GM18526 (cell line): ENCODE results near the gene FN1.

Experiments
- POLR2A ChIP-seq: IDR thresholded peaks from 3 replicates; pipeline ENCODE4 v1.6.1; 2011; ENCODE audit not compliant: insufficient read length; ENCODE audit errors: extremely low read depth

FN1 gene

DNA sequence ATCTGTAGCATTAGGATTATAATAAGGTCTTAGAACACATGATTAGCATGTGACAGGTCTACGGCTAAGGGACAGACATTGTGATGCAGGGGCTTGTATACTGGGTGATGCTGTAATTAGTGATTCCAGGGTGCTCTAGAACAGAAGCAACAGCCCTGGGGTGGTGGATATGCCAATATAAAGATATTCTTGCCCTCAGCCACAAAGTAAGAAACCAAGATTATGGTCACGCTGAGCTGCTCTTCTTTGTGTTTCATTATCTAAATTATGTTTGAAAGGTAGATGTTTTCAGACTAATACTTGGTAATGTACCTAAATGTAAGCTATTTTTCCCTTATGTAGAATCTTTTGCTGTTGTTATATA, 45.3 kb downstream of the FN1 start:
- TF ChIP-seq POLR2A, result no peak

GRCh38 chr2:215388002-215388728, 47.7 kb downstream of the FN1 start:
- no peak for TF ChIP-seq POLR2A

- TF ChIP-seq POLR2A, result no peak
Observed at GRCh38 chr2:215386566-215386965, 49.3 kb downstream of the FN1 start.

GRCh38 chr2:215384710-215385109, 51.2 kb downstream of the FN1 start:
- no peak for TF ChIP-seq POLR2A

DNA sequence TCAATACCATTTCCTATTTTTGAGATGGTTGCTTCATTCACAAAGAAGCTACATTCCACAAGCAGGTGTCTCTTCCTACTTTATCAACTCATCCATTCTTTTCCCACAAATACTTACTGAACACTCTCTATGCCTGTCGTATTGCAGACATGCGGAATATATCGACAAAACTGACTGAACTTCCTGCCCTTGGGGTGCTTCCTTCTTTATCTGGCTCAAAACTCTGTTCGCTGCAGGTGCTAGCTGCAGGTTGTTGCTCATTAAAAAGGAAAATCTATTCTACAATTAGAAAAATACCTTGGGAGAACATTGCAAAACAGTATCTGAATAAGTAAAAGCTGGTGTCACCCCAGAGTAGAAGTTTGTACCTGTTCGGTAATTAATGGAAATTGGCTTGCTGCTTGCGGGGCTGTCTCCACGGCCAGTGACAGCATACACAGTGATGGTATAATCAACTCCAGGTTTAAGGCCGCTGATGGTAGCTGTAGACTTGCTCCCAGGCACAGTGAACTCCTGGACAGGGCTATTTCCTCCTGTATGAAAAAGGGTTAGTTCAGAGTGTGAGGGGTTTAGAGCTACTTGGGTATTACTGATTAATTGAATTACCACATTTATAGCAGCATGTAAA, 52.1 kb downstream of the FN1 start:
- TF ChIP-seq POLR2A, result no peak

- no peak for TF ChIP-seq POLR2A
Observed at GRCh38 chr2:215382480-215382879, 53.4 kb downstream of the FN1 start.

GRCh38 chr2:215382011-215382410, 53.9 kb downstream of the FN1 start:
- TF ChIP-seq POLR2A, result no peak

DNA sequence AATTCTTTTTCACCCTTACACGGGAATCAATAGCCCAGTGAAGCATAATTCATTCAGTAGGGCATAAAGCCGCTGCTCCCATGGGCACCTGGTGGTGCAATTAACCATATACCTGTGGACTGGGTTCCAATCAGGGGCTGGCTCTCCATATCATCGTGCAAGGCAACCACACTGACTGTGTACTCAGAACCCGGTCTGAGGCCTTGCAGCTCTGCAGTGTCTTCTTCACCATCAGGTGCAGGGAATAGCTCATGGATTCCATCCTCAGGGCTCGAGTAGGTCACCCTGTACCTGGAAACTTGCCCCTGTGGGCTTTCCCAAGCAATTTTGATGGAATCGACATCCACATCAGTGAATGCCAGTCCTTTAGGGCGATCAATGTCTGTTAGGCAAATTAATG, 55.2 kb downstream of the FN1 start:
- TF ChIP-seq POLR2A, result no peak

DNA sequence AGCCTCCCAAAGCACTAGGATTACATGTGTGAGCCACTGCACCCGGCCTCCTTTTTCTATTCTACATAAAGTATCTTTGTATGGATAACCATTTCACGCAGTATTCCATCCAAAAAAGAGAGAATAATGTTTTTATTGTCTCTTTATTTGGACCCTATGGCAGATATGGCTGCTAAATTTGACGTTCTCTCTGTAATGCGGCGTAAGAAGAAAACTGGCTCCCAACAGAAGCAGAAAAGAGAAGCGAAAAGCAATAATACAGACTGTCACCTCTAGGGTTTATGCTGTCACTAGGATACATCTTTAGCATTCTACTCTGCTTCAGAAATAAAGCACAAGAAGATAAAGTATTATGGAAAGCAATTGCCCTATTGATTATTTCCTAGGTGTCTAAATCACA, 55.9 kb downstream of the FN1 start:
- TF ChIP-seq POLR2A, result no peak

DNA sequence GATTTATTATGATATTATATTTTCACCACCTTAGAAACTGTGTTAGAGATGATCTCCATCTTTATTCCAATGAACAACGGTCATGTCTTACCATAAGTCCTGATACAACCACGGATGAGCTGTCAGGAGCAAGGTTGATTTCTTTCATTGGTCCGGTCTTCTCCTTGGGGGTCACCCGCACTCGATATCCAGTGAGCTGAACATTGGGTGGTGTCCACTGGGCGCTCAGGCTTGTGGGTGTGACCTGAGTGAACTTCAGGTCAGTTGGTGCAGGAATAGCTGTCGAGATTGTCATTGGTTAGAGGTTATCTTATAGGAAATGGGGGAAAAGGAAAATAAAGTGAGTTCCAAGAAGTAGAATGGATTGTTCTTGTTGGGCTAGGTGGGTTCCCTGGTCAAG, 56.8 kb downstream of the FN1 start:
- no peak for TF ChIP-seq POLR2A

GRCh38 chr2:215378045-215378444, 57.8 kb downstream of the FN1 start:
- no peak for TF ChIP-seq POLR2A

- TF ChIP-seq POLR2A, result no peak
Observed at GRCh38 chr2:215377283-215377682, 58.6 kb downstream of the FN1 start.

DNA sequence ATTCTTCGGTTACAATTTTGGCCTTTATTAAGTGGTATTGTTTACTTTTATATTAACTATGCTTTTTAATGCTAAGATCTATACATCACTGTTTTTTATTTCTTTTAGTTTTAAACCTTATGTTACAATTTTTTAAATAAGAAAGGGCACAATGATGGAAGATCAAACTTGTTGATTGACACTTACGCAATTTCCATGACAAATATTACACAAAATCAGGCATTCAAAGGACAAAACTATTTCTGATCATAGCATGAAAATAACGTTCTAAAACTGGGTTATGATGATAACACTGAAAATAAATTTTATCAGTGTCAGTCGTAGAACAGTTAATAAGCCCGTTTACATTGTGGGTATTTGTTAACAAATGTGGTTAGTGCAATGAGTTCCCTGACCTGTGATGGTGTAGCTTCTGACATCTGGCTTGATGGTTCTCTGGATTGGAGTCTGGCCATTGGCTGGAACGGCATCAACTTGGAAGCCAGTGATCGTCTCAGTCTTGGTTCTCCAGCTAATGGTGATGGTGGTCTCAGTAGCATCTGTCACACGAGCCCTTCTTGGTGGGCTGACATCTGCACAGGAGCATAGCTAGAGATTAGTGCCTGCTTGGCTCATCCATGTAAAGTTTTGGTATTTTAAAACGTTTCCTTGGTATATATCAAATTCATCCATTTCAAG, 59.6 kb downstream of the FN1 start:
- no peak for TF ChIP-seq POLR2A

GRCh38 chr2:215375467-215375830, 60.4 kb downstream of the FN1 start:
- TF ChIP-seq POLR2A, result no peak

GRCh38 chr2:215374642-215375466, 61.0 kb downstream of the FN1 start:
- TF ChIP-seq POLR2A, result no peak

GRCh38 chr2:215374002-215374401, 61.9 kb downstream of the FN1 start:
- TF ChIP-seq POLR2A, result no peak
